GM12878 (cell line): Measurements from ENCODE around the gene ARID5B. TPM values are rescaled to one million over a fixed set of nuclear protein-coding genes. Genes with fewer than 3 reads are reported as not detected.

Experiments
- ATAC-seq: fragments of 200-7000 bp; cut with Tn5 transposase; 3 replicates; pipeline ENCODE4 v1.9.1; 2020; ENCODE audit warnings: mild to moderate bottlenecking, moderate library complexity
- BruUV-seq: library from RNA; stranded (reverse); fragments of 400-500 nt; replicated peaks from 2 replicates; lab custom pipeline; 2021; lab: Mats Ljungman, UMichigan
- CTCF ChIA-PET: fragments of 300-600 bp; sonication (Branson Sonifier 250); formaldehyde crosslinking; extraction: SDS; loops from one replicate; lab custom pipeline; 2021; ENCODE audit warnings: inconsistent platforms; lab: Yijun Ruan, JAX
- POLR2A ChIA-PET: fragments of 350-600 bp; formaldehyde crosslinking; extraction: SDS; loops from one replicate; lab custom pipeline; 2021; ENCODE audit warnings: inconsistent platforms; lab: Charles Lee
- RAD21 ChIA-PET: fragments of 300-600 bp; sonication (Branson Sonifier 250); formaldehyde crosslinking; loops from one replicate; lab custom pipeline; 2023; ENCODE audit warnings: antibody characterized with exemption; ENCODE audit not compliant: unreplicated experiment; lab: Charles Lee
- SMC1A ChIA-PET: fragments of 300-600 bp; sonication (Branson Sonifier 250); formaldehyde crosslinking; loops from one replicate; lab custom pipeline; 2023; ENCODE audit not compliant: unreplicated experiment, uncharacterized antibody; lab: Charles Lee
- DNase-seq: peaks from one replicate; pipeline ENCODE4 v3.0.0-alpha.2; 2011; ENCODE audit warnings: low read depth, low spot score
- FAIRE-seq: peaks from 3 replicates; lab custom pipeline; 2011; peaks lifted over from hg19 to GRCh38; lab: Jason Lieb, UNC
- H2AFZ ChIP-seq: 2 replicates; pipeline ENCODE4 v1.6.0; 2011; ENCODE audit warnings: low read depth, low read length, control low read depth; ENCODE audit not compliant: control insufficient read depth
- H3K27ac ChIP-seq: 2 replicates; pipeline ENCODE4 v1.5.1; 2011; ENCODE audit warnings: control low read depth; ENCODE audit not compliant: control insufficient read depth, insufficient read depth
- H3K27me3 ChIP-seq, 2 experiments: replicated peaks in 1 of 2; 2 replicates each; pipeline versions ENCODE4 v1.6.0 to v1.6.1; 2011; ENCODE audit warnings: low read length in 1 of 2; ENCODE audit not compliant: control insufficient read depth in 2 of 2, insufficient read depth in 2 of 2
- H3K36me3 ChIP-seq, 2 experiments: 2 replicates each; pipeline ENCODE4 v1.5.1; 2011; ENCODE audit warnings: low read length in 1 of 2; ENCODE audit not compliant: control insufficient read depth in 2 of 2, insufficient read depth in 2 of 2
- H3K4me1 ChIP-seq: 2 replicates; pipeline ENCODE4 v1.6.1; 2011; ENCODE audit warnings: mild to moderate bottlenecking, low read length, moderate library complexity, mixed read lengths; ENCODE audit not compliant: control insufficient read depth, insufficient read depth
- H3K4me2 ChIP-seq: 2 replicates; pipeline ENCODE4 v1.6.0; 2011; ENCODE audit warnings: control low read depth; ENCODE audit not compliant: control insufficient read depth, insufficient read depth
- H3K4me3 ChIP-seq: fragments of 200-600 bp; sonication (generic); 2 replicates; pipeline ENCODE4 v1.5.1; 2016
- H3K79me2 ChIP-seq: 2 replicates; pipeline ENCODE4 v1.6.0; 2011; ENCODE audit warnings: low read length; ENCODE audit not compliant: control insufficient read depth, insufficient read depth
- H3K9ac ChIP-seq: 2 replicates; pipeline ENCODE4 v1.8.0; 2011; ENCODE audit warnings: low read length, control low read depth, mixed read lengths; ENCODE audit not compliant: control insufficient read depth, insufficient read depth
- H3K9me3 ChIP-seq: replicated peaks from 3 replicates; pipeline ENCODE4 v1.5.1; 2011; ENCODE audit warnings: mild to moderate bottlenecking, low read length; ENCODE audit not compliant: control insufficient read depth, insufficient read depth
- H4K20me1 ChIP-seq: 2 replicates; pipeline ENCODE4 v1.6.0; 2011; ENCODE audit not compliant: control insufficient read depth, insufficient read depth
- BCL11A ChIP-seq: IDR thresholded peaks from 2 replicates; pipeline ENCODE4 v1.6.1; 2011; ENCODE audit warnings: low read depth, low read length
- CREB1 ChIP-seq: IDR thresholded peaks from 2 replicates; pipeline ENCODE4 v1.6.1; 2012; ENCODE audit warnings: low read depth, mild to moderate bottlenecking, inconsistent platforms
- JUNB ChIP-seq: IDR thresholded peaks from 2 replicates; pipeline ENCODE4 v1.6.1; 2016; ENCODE audit warnings: antibody characterized with exemption, mild to moderate bottlenecking
- JUND ChIP-seq: IDR thresholded peaks from 2 replicates; pipeline ENCODE4 v1.6.1; 2012; ENCODE audit warnings: low read depth, mild to moderate bottlenecking, low read length, improper control_type of control experiment, moderate library complexity
- MTA2 ChIP-seq: fragments of 450-650 bp; IDR thresholded peaks from 2 replicates; pipeline ENCODE4 v1.6.1; 2016; ENCODE audit warnings: low read depth, mild to moderate bottlenecking, moderate library complexity
- NBN ChIP-seq: fragments of 450-650 bp; IDR thresholded peaks from 2 replicates; pipeline ENCODE4 v1.6.1; 2016
- NFIC ChIP-seq: IDR thresholded peaks from 2 replicates; pipeline ENCODE4 v1.6.1; 2012; ENCODE audit warnings: low read depth, mild to moderate bottlenecking, inconsistent platforms, low read length, moderate library complexity
- RB1 ChIP-seq: fragments of 450-650 bp; formaldehyde crosslinking; IDR thresholded peaks from 2 replicates; pipeline ENCODE4 v1.6.1; 2017; ENCODE audit warnings: mild to moderate bottlenecking, borderline replicate concordance
- SPI1 ChIP-seq: IDR thresholded peaks from 2 replicates; pipeline ENCODE4 v1.6.1; 2011; ENCODE audit warnings: low read depth, mild to moderate bottlenecking, low read length, moderate library complexity, borderline replicate concordance; ENCODE audit not compliant: insufficient read depth
- TCF3 ChIP-seq: IDR thresholded peaks from 2 replicates; pipeline ENCODE4 v1.6.1; 2012; ENCODE audit warnings: low read depth, mild to moderate bottlenecking, low read length, borderline replicate concordance; ENCODE audit not compliant: insufficient read depth
- YBX1 ChIP-seq: fragments of 450-650 bp; IDR thresholded peaks from 2 replicates; pipeline ENCODE4 v1.6.1; 2016; ENCODE audit warnings: antibody characterized with exemption
- ZNF24 ChIP-seq: fragments of 450-650 bp; IDR thresholded peaks from 2 replicates; pipeline ENCODE4 v1.6.1; 2017; ENCODE audit warnings: antibody characterized with exemption, mild to moderate bottlenecking
- WGBS: methylation state at CpG from one replicate; pipeline ENCODE4 v1.1.6; 2016; ENCODE audit warnings: low lambda C conversion rate; ENCODE audit not compliant: insufficient replicate concordance, insufficient coverage; ENCODE audit errors: missing lambda C conversion rate; 5-methylcytosine and 5-hydroxymethylcytosine counted together
- in situ Hi-C: fragments of 300-500 bp; cut with MboI; formaldehyde crosslinking; loops from 9 replicates; pipeline ENCODE4 v1.14.3; 2018; ENCODE audit warnings: mixed read lengths
- intact Hi-C: fragments of 100-400 bp; cut with micrococcal nuclease; formaldehyde crosslinking; loops from one replicate; pipeline ENCODE4 v1.14.2; 2022; ENCODE audit not compliant: unreplicated experiment
- polyA plus RNA-seq, 11 experiments: library from polyadenylated mRNA; depleted of rRNA in 4 of 11; unstranded in 6 of 11; stranded (reverse) in 5 of 11; fragments of >200 nt; fragmentation: Nextera tagmentation in 4 of 11; fragmentation: Illumina TruSeq in 1 of 11; extraction: Ambion mirVana in 4 of 11; extraction: Trizol in 1 of 11; gene quantifications; 1 replicate in 1 of 11; 2 replicates in 10 of 11; pipeline versions ENCODE4 v1.2.1 to v1.2.3, GENCODE V29; 2011 to 2016; ENCODE audit warnings: inconsistent platforms in 2 of 11, missing spikeins in 2 of 11, low read depth in 1 of 11
- total RNA-seq, 4 experiments: library from RNA; depleted of rRNA in 3 of 4; stranded (reverse); fragments of >200 nt in 3 of 4; fragmentation: Illumina TruSeq in 1 of 4; extraction: Trizol in 1 of 4; gene quantifications; 2 replicates each; pipeline versions ENCODE4 v1.2.1 to v1.2.3, GENCODE V29; 2013 to 2021
- TF ChIP-seq, protein P1 (sequence below): IDR thresholded peaks from 2 replicates; pipeline ENCODE4 v1.6.1; 2011; ENCODE audit warnings: mild to moderate bottlenecking, low read depth, low read length, moderate library complexity; ENCODE audit not compliant: insufficient replicate concordance
- TF ChIP-seq, protein P2 (sequence below): fragments of 450-650 bp; formaldehyde crosslinking; IDR thresholded peaks from 2 replicates; pipeline ENCODE4 v1.4.0; 2020; ENCODE audit warnings: mild to moderate bottlenecking, moderate library complexity
- TF ChIP-seq, protein P3 (sequence below): fragments of 450-650 bp; IDR thresholded peaks from 2 replicates; pipeline ENCODE4 v1.6.1; 2017; ENCODE audit warnings: mild to moderate bottlenecking
- TF ChIP-seq, protein P4 (sequence below): fragments of 150-350 bp; IDR thresholded peaks from 2 replicates; pipeline ENCODE4 v1.6.1; 2014; ENCODE audit warnings: mild to moderate bottlenecking, low read depth, low read length

The ARID5B gene
- total and polyA plus RNA-seq, 10 of the 15 experiments (the other 5 are each of a cell fraction or from before 2014, with no cell fraction given): 2.7 to 8.5 (median 6.1) TPM

DNA sequence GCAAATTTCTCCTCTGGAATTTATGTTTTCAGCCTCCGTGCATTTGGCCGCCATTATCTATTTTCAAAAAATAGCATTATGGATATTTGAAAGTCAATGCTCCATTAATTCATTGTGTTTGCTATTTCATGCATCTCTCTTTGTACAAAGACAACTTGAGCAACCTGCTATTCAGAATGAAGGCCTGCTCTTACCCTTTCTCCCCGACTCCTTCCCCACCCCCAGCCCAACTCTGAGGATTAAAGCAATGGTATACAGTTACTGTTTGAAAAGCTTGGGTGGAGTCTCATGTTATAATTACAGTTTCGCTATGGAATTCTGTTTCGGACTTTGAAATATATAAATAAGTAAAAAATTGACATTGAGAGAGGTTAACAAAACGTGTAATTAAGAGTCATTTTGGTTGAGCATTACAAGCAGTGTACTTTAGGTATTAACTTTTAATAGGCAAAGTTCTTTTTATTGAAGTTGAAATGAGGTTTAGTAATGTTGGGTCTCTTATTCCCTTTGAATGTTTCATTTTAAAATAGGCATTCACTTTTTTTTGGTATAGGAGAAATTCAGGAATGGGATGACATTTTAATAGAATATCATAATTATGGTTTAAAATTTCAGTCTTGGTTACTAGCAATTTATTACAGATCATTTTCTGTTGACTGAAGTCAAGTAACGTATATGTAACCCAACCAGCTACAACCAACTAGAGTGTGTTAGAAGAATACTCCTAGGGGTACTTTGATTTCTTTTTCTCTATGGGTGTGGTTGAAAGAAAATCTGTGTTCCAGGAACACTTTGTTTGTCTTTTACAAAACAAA, 93.1 kb downstream of the ARID5B start:
- WGBS: 94% methylated on average over 7 of the region's 7 CpGs
- CTCF ChIA-PET: no interaction called here
- FAIRE-seq (no peak), ATAC-seq (no peak), DNase-seq (no peak)
- POLR2A ChIA-PET: no interaction called here
- SMC1A ChIA-PET: interaction anchor here (1.2 kb wide), 1 partner anchor 93 kb away, joined by 3 read pairs; the partner anchor contains the start of gene ARID5B
- in situ Hi-C loops (no loop called here), intact Hi-C loops (no loop called here)
- no peak overlapping the region for H3K4me2 ChIP-seq
- H3K9me3 ChIP-seq: peaks cover 6% of the 10 kb centered on the region; the same call in 2 of the 3 replicates
- no peak overlapping the region for H2AFZ ChIP-seq
- no peak overlapping the region for H3K9ac ChIP-seq
- H3K27ac ChIP-seq: no peak overlapping the region
- RAD21 ChIA-PET: no interaction called here
- H3K36me3 ChIP-seq: no peaks in the 10 kb centered on the region; a peak in 2 of 4 replicates
- H3K4me1 ChIP-seq: peaks cover 38% of the 10 kb centered on the region
- H4K20me1 ChIP-seq: no peaks in the 10 kb centered on the region
- H3K79me2 ChIP-seq: peaks cover 51% of the 10 kb centered on the region
- H3K4me3 ChIP-seq: no peak overlapping the region
- no TSS peak for BruUV-seq
- no peaks in the 10 kb centered on the region for H3K27me3 ChIP-seq
- TF ChIP-seq YBX1: no peak
- TF ChIP-seq CREB1: no peak
- TF ChIP-seq MTA2: no peak
- TF ChIP-seq NBN: no peak
- TF ChIP-seq JUNB: no peak
- TF ChIP-seq, protein P1, sequence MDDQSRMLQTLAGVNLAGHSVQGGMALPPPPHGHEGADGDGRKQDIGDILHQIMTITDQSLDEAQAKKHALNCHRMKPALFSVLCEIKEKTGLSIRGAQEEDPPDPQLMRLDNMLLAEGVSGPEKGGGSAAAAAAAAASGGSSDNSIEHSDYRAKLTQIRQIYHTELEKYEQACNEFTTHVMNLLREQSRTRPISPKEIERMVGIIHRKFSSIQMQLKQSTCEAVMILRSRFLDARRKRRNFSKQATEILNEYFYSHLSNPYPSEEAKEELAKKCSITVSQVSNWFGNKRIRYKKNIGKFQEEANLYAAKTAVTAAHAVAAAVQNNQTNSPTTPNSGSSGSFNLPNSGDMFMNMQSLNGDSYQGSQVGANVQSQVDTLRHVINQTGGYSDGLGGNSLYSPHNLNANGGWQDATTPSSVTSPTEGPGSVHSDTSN: no peak
- no peak for TF ChIP-seq NFIC
- TF ChIP-seq SPI1: no peak
- no peak for TF ChIP-seq JUND
- TF ChIP-seq, protein P2, sequence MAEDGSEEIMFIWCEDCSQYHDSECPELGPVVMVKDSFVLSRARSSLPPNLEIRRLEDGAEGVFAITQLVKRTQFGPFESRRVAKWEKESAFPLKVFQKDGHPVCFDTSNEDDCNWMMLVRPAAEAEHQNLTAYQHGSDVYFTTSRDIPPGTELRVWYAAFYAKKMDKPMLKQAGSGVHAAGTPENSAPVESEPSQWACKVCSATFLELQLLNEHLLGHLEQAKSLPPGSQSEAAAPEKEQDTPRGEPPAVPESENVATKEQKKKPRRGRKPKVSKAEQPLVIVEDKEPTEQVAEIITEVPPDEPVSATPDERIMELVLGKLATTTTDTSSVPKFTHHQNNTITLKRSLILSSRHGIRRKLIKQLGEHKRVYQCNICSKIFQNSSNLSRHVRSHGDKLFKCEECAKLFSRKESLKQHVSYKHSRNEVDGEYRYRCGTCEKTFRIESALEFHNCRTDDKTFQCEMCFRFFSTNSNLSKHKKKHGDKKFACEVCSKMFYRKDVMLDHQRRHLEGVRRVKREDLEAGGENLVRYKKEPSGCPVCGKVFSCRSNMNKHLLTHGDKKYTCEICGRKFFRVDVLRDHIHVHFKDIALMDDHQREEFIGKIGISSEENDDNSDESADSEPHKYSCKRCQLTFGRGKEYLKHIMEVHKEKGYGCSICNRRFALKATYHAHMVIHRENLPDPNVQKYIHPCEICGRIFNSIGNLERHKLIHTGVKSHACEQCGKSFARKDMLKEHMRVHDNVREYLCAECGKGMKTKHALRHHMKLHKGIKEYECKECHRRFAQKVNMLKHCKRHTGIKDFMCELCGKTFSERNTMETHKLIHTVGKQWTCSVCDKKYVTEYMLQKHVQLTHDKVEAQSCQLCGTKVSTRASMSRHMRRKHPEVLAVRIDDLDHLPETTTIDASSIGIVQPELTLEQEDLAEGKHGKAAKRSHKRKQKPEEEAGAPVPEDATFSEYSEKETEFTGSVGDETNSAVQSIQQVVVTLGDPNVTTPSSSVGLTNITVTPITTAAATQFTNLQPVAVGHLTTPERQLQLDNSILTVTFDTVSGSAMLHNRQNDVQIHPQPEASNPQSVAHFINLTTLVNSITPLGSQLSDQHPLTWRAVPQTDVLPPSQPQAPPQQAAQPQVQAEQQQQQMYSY (CRISPR knock-in tag): no peak
- TF ChIP-seq ZNF24: no peak
- TF ChIP-seq RB1: no peak
- no peak for TF ChIP-seq BCL11A
- TF ChIP-seq TCF3: no peak
- TF ChIP-seq, protein P3, sequence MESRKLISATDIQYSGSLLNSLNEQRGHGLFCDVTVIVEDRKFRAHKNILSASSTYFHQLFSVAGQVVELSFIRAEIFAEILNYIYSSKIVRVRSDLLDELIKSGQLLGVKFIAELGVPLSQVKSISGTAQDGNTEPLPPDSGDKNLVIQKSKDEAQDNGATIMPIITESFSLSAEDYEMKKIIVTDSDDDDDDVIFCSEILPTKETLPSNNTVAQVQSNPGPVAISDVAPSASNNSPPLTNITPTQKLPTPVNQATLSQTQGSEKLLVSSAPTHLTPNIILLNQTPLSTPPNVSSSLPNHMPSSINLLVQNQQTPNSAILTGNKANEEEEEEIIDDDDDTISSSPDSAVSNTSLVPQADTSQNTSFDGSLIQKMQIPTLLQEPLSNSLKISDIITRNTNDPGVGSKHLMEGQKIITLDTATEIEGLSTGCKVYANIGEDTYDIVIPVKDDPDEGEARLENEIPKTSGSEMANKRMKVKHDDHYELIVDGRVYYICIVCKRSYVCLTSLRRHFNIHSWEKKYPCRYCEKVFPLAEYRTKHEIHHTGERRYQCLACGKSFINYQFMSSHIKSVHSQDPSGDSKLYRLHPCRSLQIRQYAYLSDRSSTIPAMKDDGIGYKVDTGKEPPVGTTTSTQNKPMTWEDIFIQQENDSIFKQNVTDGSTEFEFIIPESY: no peak
- TF ChIP-seq, protein P4, sequence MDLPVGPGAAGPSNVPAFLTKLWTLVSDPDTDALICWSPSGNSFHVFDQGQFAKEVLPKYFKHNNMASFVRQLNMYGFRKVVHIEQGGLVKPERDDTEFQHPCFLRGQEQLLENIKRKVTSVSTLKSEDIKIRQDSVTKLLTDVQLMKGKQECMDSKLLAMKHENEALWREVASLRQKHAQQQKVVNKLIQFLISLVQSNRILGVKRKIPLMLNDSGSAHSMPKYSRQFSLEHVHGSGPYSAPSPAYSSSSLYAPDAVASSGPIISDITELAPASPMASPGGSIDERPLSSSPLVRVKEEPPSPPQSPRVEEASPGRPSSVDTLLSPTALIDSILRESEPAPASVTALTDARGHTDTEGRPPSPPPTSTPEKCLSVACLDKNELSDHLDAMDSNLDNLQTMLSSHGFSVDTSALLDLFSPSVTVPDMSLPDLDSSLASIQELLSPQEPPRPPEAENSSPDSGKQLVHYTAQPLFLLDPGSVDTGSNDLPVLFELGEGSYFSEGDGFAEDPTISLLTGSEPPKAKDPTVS: no peak
